Type B pancreatic cell (in vitro differentiated cells): ENCODE measurements around the gene PPP1R3C. TPM values are rescaled to one million over a fixed set of nuclear protein-coding genes. Genes with fewer than 3 reads are reported as not detected.

Source experiments
- DNase-seq: peaks from one replicate; pipeline ENCODE4 v3.0.0; 2021; ENCODE audit warnings: mixed read lengths; ENCODE audit not compliant: unreplicated experiment; ENCODE audit errors: extremely low spot score
- H3K27ac Mint-ChIP-seq: 2 replicates; pipeline ENCODE4 v1.8.0; 2021; ENCODE audit warnings: mild to moderate bottlenecking, mixed read lengths
- H3K27me3 Mint-ChIP-seq: 2 replicates; pipeline ENCODE4 v1.8.0; 2021; ENCODE audit warnings: mixed read lengths
- H3K36me3 Mint-ChIP-seq: 2 replicates; pipeline ENCODE4 v1.8.0; 2021; ENCODE audit warnings: mixed read lengths
- H3K4me1 Mint-ChIP-seq: one replicate; pipeline ENCODE4 v1.8.0; 2021; ENCODE audit warnings: mixed read lengths; ENCODE audit not compliant: unreplicated experiment
- H3K4me3 Mint-ChIP-seq: 2 replicates; pipeline ENCODE4 v1.8.0; 2021; ENCODE audit warnings: mild to moderate bottlenecking, mixed read lengths
- H3K9me3 Mint-ChIP-seq: 2 replicates; pipeline ENCODE4 v1.8.0; 2021; ENCODE audit warnings: mixed read lengths
- CTCF ChIP-seq: fragments of 200-600 bp; sonication (generic); conservative IDR thresholded peaks from 2 replicates; pipeline ENCODE4 v1.5.0; 2021; ENCODE audit warnings: antibody characterized with exemption, mild to moderate bottlenecking
- long read RNA-seq: library from polyadenylated mRNA; unstranded; transcript quantifications from one replicate; pipeline ENCODE4 v2.0.0, GENCODE V29; 2020
- total RNA-seq: library from RNA; stranded (reverse); gene quantifications from 2 replicates; pipeline ENCODE4 v1.2.1, GENCODE V29; 2021; ENCODE audit warnings: low replicate concordance

PPP1R3C gene
- total RNA-seq: 5.4 and 7.8 TPM in 2 replicates
- long read RNA-seq, transcript PPP1R3C-201 (2 exons, 2,524 nt): major isoform, 60 of 65 reads
- long read RNA-seq, partial matches to known transcripts: 0 of 65 reads
- long read RNA-seq, other reads (novel, unspliced or antisense): 5 of 65 reads

DNA sequence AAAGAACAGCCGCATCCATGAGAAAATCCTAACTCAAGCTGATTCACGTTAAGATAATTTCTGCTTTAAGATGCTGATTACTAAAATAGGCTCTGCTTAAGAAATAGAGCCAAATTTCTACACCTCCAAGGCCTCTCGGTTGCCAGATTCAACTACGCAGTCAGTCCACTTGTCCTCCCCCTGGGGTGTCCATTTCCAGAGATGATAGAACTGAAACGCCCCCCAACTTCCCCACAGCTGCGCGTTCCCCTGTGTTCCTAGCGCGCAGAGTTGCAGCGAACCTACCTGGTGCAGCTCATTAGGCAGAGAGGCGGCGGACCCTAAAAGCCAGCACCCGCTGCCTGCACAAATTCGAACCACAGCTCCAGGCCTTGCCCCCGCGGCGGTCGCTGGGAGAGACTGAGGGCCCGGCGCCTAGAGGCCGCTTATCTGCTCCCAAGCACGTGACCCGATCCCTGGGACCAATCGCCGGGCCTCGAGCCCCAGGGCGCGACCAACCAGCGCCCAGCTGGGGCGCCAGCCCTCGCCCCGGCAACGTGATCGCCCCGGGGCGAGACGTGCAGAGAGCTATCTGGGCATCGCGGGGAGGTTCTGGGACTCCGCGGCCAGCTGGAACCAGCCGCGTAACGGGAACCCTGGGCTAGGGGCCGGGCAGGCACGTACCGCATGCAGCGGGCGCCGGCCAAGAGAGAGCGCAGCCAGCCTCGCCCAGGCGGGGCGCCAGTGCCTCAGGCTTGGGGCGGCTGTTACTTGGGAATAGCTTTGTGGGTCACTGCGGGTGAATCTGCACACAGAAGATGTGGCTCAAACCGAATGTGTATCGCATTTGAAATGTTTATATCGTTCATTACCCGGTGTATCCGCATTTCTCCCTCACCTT is at the start of gene PPP1R3C:
Gene PPP1R3C, minus strand, starts transcription at position 401 of the 880 bp plus-strand sequence. Its CDS starts 102 bp downstream, at position 299.
- Mint-ChIP-seq H3K4me3 (peak within 1 kb of the TSS; percentile 89), H3K27me3 (peaks cover 16% of the 10 kb centered on the region), H3K27ac (peak within 1 kb of the TSS; percentile 43), H3K36me3 (peaks cover 22% of the 10 kb centered on the region), H3K9me3 (peaks cover 6% of the 10 kb centered on the region), H3K4me1 (peaks cover 16% of the 10 kb centered on the region)
- peak; percentile 83 for DNase-seq
- peak; percentile 42 for TF ChIP-seq CTCF

DNA sequence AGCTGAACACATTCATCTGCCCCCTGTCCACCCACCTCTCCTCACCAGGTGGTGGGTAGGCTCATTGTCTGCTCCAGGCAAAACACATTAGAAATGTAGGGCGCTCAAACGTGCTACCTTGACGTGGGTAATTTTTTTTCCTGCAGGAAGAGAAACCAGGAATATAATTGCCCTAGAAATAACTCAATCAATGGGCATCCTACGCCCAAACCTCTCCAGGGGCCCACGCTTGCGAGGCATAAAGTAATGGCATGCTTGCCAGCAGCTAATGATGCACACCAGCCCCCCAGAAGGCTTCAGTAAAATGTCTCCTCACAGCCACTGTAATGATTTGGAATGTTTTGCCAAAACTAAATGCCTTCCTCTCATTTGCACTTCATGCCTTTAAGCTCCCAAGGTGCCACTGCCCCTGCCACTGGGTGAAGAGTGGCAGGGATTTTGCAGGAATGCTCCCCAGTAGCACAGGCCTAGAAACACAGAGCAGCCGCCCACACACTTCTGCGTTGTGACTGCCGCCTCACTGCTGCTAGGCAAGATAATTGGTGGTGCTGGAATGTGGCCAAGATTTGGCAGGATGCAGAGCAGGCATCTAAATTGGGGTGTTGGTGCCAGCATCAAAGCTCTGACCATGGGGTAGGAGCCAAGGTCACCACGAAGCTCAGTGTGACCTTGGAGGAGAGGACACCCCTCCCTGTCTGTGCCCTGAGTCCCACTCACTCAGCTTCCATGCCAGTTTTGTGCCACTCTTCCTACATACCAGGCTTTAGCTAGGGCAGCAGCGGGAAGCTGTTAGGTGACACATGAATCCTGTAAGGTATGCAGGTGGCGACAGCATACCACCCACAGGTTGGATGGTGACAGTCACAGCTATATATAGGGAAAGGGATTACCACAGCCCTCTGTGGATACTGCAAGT is 48.7 kb upstream of the PPP1R3C start:
- H3K9me3 Mint-ChIP-seq: no peaks in the 10 kb centered on the region
- DNase-seq: no peak
- H3K27me3 Mint-ChIP-seq: no peaks in the 10 kb centered on the region
- H3K36me3 Mint-ChIP-seq: no peaks in the 10 kb centered on the region
- no peak overlapping the region for H3K27ac Mint-ChIP-seq
- peaks cover 21% of the 10 kb centered on the region for H3K4me1 Mint-ChIP-seq
- no peak overlapping the region for H3K4me3 Mint-ChIP-seq
- TF ChIP-seq CTCF: no peak

DNA sequence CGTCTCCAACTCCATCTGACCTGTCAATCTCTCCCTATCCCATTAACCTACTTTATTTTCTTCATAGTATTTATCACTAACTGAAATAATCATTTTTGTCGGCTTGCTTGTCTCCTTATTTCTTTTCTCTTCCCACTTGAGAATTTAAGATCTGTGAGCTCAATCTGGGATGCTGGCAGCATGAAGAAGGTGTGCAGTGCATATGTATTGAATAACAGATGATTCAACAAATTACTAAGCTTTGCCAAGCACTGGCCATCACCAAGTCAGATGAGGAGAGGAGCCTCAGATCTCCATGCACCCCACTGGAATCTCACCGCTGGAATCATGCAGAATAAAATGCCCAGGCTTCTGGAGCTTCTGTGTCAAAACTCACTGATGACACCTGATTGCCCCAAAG is 47.6 kb upstream of the PPP1R3C start:
- Mint-ChIP-seq H3K27me3 (no peaks in the 10 kb centered on the region), H3K9me3 (no peaks in the 10 kb centered on the region), H3K36me3 (no peaks in the 10 kb centered on the region), H3K4me3 (no peak overlapping the region), H3K27ac (no peak overlapping the region), H3K4me1 (peaks cover 21% of the 10 kb centered on the region)
- TF ChIP-seq CTCF: no peak
- DNase-seq: no peak

DNA sequence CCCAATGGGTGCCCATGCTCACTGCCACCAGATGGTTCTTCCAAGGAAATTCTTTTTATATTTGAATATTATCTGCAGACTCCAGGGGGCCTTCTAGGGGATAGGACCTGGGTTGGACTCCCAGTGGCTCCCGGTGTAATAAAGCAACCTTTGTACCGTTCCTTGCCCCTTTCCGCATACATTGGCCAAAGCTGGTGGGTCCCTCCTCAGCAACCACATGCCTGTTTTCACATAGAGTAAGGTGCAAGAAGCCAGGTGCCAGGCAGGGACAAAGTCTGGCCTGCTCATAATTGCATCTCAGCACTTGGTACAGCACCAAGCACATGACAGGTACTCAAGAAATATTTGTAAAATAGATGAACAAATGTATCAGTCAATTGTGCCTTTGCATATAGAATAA is 46.4 kb upstream of the PPP1R3C start:
- Mint-ChIP-seq H3K4me1 (peaks cover 20% of the 10 kb centered on the region), H3K27me3 (no peaks in the 10 kb centered on the region), H3K9me3 (no peaks in the 10 kb centered on the region), H3K4me3 (no peak overlapping the region), H3K27ac (no peak overlapping the region), H3K36me3 (no peaks in the 10 kb centered on the region)
- no peak for TF ChIP-seq CTCF
- DNase-seq: no peak

DNA sequence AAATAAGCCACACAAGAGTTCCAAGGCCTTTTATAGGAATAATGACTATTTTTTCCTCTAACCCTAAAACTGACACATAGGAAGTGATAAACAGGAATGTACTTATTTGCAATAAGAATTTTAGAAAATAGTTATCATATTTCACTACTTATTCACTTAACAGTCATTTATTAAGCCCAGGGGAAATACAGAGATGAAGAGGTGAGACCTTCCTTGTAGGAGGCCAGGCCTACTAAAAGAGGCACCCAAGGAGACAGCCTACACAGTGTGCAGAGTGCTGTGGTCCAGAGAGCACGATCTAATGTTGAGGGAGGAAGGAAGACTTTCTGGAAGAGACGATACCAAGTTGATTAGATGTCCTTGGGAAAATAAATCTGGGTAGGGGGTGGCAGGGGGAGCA is 45.0 kb upstream of the PPP1R3C start:
- Mint-ChIP-seq H3K27me3 (no peaks in the 10 kb centered on the region), H3K9me3 (no peaks in the 10 kb centered on the region), H3K36me3 (no peaks in the 10 kb centered on the region), H3K4me3 (no peak overlapping the region), H3K27ac (no peak overlapping the region), H3K4me1 (peaks cover 14% of the 10 kb centered on the region)
- no peak for DNase-seq
- TF ChIP-seq CTCF: no peak
